ENCODE measurements around the gene LRRC63.

The LRRC63 gene

DNA sequence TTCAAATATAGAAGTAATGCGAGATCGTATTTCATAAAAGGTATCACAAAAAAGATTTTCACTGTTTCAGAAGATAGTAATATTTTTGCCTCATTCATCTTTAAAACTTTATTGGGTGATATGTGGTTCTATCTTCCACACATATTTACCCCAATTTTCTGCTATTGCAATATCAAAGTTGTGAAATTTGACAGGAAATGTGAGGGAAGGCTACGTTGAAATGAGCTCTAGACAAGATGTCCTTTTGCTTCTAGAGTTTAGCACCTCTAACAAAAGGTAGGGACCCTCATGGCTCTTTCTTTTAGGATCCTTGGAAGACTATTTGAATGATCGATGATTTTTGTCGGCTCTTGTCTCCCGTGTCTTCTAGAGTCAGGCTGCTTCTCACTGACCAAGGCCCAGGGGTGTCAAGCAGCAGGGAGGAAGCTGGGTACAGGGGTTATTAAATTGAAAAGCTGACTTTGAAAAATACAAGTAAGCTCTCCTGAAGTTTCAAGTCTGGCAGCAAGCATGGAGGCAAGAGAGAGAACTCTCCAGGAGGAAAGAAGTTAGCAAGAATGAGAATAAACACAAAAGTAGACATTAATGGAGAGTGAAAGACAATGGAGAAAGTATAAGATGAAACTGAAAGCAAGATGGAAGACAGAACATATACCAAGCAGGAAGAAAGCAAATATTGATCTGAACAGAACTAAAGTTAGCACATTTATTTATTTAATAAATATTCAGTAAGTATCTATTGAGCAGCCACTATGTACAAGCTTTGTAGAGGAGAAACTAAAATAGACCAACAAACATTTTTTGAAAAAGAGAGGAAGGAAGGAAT lies 101.9 kb downstream of the LRRC63 start:
- no peak for DNase-seq

DNA sequence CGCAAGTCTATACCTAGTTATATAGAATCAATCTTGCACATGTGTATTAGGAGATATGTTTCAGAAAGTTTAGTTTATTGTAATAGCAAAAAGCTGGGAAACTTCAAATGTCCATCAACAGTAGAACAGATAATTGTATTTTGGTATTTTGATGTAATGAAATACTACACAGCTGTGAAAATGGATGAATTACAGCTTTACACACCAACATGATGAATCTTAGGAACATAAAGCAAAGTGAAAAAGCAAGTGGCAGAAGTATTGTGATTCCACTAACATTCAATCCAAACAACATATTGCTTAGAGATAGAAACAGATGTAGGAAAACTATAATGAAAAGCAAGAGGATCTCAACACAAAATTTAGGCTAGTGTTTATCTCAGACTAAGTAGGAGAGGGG lies 102.9 kb downstream of the LRRC63 start:
- no peak for DNase-seq

DNA sequence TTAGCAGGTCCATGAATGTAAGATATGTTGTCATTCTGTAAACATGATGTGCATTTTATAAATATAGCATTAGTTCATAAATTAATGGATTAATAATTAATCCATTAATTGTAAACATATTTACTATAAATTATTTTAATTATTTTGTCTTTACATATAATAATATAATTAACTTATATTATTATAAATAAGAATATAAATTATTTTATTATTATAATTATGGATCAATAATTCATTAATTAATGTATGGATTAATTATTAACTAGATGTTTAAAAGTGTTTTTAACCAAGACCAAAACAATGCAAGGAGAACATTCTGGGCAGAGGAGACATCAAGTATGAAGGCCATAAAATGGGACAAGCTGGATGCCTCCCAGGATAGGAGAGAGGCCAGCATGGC lies 103.3 kb downstream of the LRRC63 start:
- no peak for DNase-seq

DNA sequence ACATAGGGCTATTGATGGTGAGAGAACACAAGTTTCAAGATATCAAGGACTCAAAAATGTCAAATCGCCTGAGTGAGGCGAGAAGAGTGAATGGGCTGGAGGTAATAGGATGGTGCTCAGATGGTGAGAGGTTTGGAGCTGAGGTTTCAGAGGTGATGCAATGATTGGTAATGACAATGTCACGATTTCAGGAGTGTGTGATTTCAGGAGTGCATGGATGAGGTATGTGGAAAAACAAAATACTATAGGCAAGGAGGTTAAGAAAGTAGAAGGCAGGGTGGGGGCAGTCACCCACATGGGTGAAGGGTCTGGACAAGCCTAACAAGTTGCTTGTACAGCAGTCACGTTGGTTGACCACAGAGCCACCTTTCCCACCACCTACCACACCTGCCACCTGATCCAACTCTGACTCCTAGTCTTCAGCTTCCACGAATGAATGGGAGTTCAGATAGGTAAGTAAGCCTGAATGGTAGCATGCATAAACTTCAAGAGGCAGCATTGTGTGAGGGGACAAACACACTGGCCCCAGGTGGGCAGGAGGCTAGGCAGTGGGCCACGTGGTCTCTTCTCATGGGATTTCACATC lies 103.9 kb downstream of the LRRC63 start:
- DNase-seq: no peak

DNA sequence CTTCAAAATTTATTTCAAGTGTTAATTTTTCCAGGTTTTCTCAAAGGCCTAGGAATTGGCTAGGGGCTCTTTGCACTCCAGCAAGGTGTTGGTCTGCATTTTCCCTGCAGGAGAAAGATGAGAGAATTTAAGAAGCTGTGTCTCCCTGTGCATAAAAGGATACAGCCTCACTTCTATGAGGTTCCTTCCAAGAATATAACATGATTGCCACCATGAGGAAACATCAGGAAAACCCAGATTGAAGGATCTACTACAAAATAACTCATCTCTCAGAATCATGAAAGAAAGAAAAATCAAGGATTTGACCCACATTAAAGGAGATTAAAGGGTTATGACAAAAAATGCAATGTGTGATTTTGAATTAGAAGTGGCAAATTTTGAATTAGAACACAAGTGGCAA lies 105.4 kb downstream of the LRRC63 start:
- DNase-seq: peak; percentile 9

DNA sequence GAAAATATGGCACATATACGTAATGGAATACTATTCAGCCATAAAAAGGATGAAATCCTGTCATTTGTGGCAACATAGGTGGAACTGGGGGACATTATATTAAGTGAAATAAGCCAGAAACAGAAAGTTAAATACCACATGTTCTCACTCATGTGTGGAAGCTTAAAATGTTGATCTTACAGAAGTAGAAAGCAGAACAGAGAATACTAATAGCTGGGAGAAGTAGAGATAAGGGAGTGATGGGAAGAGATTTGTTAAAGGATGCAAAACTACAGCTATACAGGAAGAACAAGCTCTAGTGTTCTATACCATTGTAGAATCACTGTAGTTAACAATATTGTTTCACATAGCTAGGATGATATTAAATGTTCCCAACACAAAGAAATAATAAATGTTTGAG lies 107.3 kb downstream of the LRRC63 start:
- DNase-seq: no peak

DNA sequence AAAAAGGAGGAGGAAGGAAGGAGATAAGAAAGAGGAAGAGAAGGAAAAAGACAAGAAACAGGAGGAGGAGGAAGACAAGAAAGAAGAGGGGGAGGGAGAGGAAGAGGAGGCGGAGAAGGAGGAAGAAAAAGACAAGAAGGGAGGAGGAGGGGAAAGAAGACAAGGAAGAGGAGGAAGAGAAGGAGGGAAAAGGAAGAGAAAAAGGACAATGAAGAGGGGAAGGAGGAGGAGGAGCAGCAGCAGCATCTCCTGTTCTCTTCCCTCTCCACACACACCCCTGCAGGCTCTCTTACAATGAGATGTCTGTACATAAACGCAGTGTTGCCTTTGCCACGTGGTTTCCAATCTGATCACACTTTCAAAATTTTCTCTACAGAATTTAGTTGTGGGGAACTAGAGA lies 108.7 kb downstream of the LRRC63 start:
- DNase-seq: no peak

DNA sequence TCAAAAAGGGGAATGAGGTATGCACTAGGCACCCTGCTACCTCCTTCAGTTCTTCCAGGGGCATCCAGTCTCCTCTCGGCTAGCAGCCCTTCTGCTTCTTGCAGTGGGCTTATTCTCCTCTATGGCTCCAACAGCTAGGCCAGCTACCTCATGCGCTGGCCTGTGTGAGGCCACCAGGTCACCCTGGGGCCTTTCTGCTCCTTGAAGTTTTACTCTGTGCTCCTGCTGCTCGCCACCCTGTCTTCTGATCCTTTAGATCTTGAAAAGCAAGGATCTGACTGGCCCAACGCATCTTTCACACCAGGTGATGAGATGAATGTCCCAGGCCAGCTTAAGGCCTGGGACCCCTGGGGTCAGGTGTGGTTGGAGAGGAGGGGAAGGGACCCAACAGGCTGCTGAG lies 109.1 kb downstream of the LRRC63 start:
- no peak for DNase-seq

DNA sequence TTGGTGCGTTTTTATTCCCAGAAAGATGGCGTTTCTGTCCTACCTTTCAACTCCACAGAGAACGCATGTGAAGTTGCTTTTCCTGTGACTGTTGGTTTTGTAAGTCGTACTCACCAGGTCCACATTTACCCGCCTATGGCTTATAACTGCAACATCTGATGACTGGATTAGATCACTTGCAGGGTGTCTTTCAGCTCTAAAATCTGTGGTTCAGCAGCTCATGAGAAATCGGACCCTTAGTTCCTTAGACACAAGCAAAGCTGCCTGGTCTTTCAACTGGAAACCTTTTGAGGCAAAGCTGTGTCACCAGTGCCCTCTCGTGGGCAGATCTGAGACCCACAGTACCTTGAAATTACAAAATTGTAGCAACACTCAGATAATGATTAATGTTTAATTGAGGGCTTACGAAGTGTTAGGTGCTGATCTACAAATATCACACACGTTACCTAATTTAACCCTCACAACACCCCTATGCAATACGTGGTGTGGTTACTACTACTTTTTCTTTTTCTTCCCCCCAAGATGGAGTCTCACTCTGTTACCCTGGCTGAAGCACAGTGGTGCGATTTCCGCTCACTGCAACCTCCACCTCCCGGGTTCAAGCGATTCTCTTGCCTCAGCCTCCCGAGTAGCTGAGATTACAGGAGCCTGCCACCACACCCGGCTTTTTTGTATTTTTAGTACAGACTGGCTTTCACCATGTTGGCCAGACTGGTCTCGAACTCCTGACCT lies 109.9 kb downstream of the LRRC63 start:
- DNase-seq: peak; percentile 25

DNA sequence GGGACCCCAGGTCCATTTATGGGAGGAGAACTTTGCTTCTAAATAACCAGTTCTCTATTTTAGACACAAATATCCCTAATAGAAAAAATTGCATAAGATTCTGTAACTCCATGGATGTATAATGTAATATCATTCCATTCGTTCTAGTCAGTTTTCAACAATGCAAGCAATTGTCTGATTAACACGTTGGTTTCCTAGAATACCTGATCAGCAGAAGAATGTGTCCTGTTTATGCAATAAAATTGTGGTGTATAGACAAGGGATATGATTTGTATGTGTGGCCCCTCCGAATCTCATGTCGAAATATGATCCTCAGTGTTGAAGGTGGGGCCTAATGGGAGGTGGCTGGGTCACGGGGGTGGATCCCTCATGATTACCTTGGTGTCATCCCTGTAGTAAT lies 113.2 kb downstream of the LRRC63 start:
- DNase-seq: no peak
